AG10803 (cell line): ENCODE data around the gene CHD3.

Experiments
- DNase-seq: peaks from one replicate; pipeline ENCODE4 v3.0.0; 2010; ENCODE audit warnings: low read depth
- H3K4me3 ChIP-seq: 2 replicates; pipeline ENCODE4 v1.5.1; 2011; ENCODE audit warnings: mild to moderate bottlenecking, low read length, control low read depth
- TF ChIP-seq, protein P1 (sequence below): conservative IDR thresholded peaks from 2 replicates; pipeline ENCODE4 v1.5.1; 2011; ENCODE audit warnings: mild to moderate bottlenecking, low read length, control low read depth, inconsistent platforms

The CHD3 gene

DNA sequence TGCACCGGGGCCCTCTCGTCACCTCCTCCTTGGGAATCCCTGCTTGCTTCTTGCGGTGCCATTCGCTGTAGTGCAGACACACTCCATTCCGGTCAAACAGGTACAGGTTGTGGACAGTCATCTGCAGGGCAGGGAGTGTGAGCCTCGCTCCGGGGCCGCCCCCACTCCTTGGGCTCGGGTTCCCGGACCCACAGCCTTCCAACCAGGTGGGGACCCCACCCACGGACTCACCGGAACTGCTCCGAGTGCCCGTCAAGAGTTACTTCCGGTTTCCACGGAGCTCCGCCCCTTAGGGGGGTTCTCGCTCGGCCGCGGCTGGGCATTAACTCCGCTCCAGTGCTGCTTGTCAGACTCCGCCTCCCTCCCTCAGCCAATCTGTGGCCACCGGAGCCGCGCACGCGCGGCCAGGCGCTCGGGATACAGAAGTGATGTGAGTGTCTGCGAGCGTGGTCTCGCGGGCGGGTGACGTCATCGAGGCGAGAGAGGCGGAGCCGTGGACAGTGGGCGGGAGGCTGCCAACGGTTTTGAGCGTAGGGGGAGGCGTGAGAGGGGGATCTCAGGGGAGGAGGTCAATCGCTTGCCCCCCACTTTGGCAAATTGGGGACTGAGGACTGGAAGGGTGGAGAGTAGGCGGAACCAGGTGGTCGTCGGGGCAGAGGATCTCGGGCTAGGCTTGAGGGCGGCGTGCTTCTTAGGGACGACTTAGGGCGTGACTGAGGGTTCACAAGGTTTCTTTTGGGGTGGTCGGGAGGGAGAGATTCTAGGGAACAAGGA, 43.3 kb downstream of the CHD3 start, which contains the start of the genes CNTROB and TRAPPC1:
Gene CNTROB (plus strand): TSS at position 498 of the 774 bp plus-strand sequence. CDS start 874 bp downstream, outside the sequence.
Gene TRAPPC1 (minus strand): TSS at position 238 of the 774 bp plus-strand sequence. CDS start 117 bp downstream, at position 121.
- DNase-seq: peak; percentile 99
- TF ChIP-seq, protein P1, sequence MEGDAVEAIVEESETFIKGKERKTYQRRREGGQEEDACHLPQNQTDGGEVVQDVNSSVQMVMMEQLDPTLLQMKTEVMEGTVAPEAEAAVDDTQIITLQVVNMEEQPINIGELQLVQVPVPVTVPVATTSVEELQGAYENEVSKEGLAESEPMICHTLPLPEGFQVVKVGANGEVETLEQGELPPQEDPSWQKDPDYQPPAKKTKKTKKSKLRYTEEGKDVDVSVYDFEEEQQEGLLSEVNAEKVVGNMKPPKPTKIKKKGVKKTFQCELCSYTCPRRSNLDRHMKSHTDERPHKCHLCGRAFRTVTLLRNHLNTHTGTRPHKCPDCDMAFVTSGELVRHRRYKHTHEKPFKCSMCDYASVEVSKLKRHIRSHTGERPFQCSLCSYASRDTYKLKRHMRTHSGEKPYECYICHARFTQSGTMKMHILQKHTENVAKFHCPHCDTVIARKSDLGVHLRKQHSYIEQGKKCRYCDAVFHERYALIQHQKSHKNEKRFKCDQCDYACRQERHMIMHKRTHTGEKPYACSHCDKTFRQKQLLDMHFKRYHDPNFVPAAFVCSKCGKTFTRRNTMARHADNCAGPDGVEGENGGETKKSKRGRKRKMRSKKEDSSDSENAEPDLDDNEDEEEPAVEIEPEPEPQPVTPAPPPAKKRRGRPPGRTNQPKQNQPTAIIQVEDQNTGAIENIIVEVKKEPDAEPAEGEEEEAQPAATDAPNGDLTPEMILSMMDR: no peak
- H3K4me3 ChIP-seq: peak within 1 kb of the TSS; percentile 99

DNA sequence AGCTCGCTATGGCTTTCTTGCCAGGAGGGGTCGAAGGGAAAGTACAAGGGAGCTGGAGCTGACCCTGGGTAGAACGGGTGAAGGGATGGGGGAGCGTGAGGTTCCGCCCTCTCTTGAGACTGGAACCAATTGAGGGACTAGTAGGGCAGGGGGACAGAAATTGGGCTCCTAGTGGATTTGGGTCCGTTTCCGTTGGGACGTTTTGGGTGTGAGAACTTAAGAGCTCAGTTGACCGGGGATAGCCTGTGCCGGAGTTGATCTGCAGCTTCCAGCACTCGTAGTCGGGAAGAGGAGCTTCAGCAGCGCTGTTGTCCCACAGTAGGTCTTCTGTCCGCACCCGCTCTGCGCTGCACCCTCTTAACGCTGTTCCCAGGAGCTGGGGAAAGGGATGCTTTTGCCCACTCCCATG, 43.9 kb downstream of the CHD3 start:
- DNase-seq: peak; percentile 22
- TF ChIP-seq, protein P1: no peak

GRCh38 chr17:7932949-7933348, 44.4 kb downstream of the CHD3 start:
- peak overlapping the region; percentile 99 for H3K4me3 ChIP-seq
- DNase-seq: peak; percentile 50
- TF ChIP-seq, protein P1: peak; percentile 44

More for the DNA sequence above, 43.9 kb downstream of the CHD3 start:
- peak overlapping the region; percentile 99 for H3K4me3 ChIP-seq

- DNase-seq: no peak
- TF ChIP-seq, protein P1: no peak
- no peak overlapping the region for H3K4me3 ChIP-seq
Observed at GRCh38 chr17:7935859-7936258, 47.3 kb downstream of the CHD3 start.

GRCh38 chr17:7940034-7940433, 51.4 kb downstream of the CHD3 start:
- TF ChIP-seq, protein P1: no peak
- DNase-seq: no peak
- no peak overlapping the region for H3K4me3 ChIP-seq

DNA sequence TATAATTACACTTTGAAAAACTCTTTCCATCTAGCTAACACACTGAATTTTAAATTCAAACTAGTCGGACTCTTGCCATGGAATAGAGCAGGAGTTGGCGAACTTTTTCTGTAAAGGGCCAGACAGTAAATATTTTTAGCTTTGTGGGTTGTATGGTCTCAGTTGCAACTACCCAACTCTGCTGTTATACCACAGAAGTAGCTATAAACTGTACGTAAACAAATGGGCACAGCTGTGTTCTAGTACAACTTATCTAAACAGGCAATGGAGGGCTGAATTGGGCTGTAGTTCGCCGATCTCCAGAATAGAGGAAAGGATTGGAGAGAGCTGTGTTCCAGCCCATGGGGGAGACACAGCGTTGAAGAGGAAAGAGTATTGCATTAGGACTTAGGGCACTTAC, 52.2 kb downstream of the CHD3 start:
- no peak overlapping the region for H3K4me3 ChIP-seq
- TF ChIP-seq, protein P1: no peak
- no peak for DNase-seq

DNA sequence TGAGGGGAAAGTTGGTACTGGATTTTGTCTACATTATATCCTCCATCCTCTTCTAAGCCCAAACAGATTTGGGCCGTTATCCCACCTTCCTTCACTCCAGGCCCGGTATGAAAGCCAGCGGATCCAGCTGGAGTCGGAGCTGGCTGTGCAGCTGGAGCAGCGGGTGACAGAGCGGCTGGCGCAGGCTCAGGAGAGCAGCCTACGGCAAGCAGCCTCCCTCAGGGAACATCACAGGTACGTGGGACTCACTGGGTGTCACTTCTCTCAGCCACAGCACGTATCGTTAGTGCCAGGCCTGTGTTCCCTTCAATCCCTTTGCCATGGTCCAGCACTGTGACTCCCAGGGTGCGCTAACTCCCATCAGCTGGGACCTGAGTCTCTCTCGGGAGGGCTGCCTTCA, 54.7 kb downstream of the CHD3 start:
- TF ChIP-seq, protein P1: no peak
- H3K4me3 ChIP-seq: no peak overlapping the region
- no peak for DNase-seq
